Osteocyte (in vitro differentiated cells): ENCODE data around the gene DDI2. TPM values are rescaled to one million over a fixed set of nuclear protein-coding genes. Genes with fewer than 3 reads are reported as not detected.

ENCODE experiments used
- DNase-seq: peaks from one replicate; pipeline ENCODE4 v3.0.0; 2021; ENCODE audit warnings: mixed read lengths; ENCODE audit not compliant: unreplicated experiment; ENCODE audit errors: extremely low spot score
- H3K27ac Mint-ChIP-seq: one replicate; pipeline ENCODE4 v1.8.0; 2021; ENCODE audit warnings: mild to moderate bottlenecking, mixed read lengths; ENCODE audit not compliant: unreplicated experiment
- H3K27me3 Mint-ChIP-seq: one replicate; pipeline ENCODE4 v1.8.0; 2021; ENCODE audit warnings: mixed read lengths; ENCODE audit not compliant: unreplicated experiment
- H3K36me3 Mint-ChIP-seq: one replicate; pipeline ENCODE4 v1.8.0; 2021; ENCODE audit warnings: mixed read lengths; ENCODE audit not compliant: unreplicated experiment
- H3K4me1 Mint-ChIP-seq: one replicate; pipeline ENCODE4 v1.8.0; 2021; ENCODE audit warnings: mixed read lengths; ENCODE audit not compliant: unreplicated experiment
- H3K4me3 Mint-ChIP-seq: one replicate; pipeline ENCODE4 v1.8.0; 2021; ENCODE audit warnings: mild to moderate bottlenecking, moderate library complexity, mixed read lengths; ENCODE audit not compliant: unreplicated experiment
- H3K9me3 Mint-ChIP-seq: one replicate; pipeline ENCODE4 v1.8.0; 2021; ENCODE audit warnings: mixed read lengths; ENCODE audit not compliant: unreplicated experiment
- total RNA-seq: library from RNA; stranded (reverse); gene quantifications from 2 replicates; pipeline ENCODE4 v1.2.1, GENCODE V29; 2021
- TF ChIP-seq, protein P1 (sequence below): fragments of 200-600 bp; sonication (generic); IDR thresholded peaks from 2 replicates; pipeline ENCODE4 v1.5.0; 2021; ENCODE audit warnings: antibody characterized with exemption, mild to moderate bottlenecking, moderate library complexity

Gene DDI2
- total RNA-seq, 1 donor from 2014 or later: 23.4 TPM

DNA sequence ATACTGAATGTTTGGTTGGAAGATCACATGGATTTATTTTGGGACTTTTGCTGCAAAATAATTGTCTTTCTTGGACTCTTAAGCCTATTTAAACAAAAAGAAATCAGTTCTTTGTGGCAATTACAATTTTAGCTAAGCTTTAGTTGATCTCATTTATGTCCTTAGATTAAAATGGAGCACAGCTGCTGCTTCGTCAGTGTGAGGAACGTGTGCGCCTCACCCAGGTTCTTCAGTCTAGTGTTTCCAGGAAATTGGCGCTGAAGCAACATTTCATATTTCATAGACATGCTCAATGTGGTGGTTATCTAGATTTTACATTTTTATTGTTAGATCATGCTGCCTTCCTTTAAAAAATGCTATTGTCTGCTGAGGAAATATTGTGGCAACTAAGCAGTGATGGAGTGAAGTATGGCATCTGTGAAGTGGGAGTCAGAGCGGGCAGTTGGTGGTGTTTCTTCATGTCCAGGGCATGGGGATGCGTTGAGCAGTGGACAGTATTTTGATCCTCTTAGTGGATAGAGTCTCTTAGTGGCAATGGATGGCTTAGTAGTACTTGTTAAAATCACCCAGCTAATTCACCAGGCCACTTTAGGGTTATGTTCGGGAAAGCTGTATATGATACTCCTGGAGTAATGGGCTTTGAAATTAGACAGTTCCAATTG lies 5.6 kb downstream of the DDI2 start:
- peaks cover 17% of the 10 kb centered on the region for H3K36me3 Mint-ChIP-seq
- no peaks in the 10 kb centered on the region for H3K27me3 Mint-ChIP-seq
- DNase-seq: no peak
- H3K4me1 Mint-ChIP-seq: peaks cover 46% of the 10 kb centered on the region
- no peaks in the 10 kb centered on the region for H3K9me3 Mint-ChIP-seq
- no peak overlapping the region for H3K4me3 Mint-ChIP-seq
- TF ChIP-seq, protein P1, sequence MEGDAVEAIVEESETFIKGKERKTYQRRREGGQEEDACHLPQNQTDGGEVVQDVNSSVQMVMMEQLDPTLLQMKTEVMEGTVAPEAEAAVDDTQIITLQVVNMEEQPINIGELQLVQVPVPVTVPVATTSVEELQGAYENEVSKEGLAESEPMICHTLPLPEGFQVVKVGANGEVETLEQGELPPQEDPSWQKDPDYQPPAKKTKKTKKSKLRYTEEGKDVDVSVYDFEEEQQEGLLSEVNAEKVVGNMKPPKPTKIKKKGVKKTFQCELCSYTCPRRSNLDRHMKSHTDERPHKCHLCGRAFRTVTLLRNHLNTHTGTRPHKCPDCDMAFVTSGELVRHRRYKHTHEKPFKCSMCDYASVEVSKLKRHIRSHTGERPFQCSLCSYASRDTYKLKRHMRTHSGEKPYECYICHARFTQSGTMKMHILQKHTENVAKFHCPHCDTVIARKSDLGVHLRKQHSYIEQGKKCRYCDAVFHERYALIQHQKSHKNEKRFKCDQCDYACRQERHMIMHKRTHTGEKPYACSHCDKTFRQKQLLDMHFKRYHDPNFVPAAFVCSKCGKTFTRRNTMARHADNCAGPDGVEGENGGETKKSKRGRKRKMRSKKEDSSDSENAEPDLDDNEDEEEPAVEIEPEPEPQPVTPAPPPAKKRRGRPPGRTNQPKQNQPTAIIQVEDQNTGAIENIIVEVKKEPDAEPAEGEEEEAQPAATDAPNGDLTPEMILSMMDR: no peak
- peak overlapping the region; percentile 1 for H3K27ac Mint-ChIP-seq

DNA sequence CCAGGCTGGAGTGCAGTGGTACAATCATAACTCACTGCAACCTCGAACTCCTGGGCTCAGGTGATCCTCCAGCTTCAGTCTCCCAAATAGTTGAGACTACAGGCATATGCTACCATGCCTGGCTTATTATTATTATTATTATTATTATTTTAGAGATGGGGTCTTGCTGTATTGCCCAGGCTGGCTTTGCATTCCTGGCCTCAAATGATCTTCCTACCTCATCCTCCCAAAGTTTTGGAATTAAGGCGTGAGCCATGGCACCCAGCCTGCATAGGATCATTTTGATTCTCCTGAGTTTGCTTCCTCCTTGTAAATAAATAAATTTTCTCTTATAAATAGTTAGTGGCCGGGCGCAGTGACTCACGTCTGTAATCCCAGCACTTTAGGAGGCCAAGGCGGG lies 6.2 kb downstream of the DDI2 start:
- no peaks in the 10 kb centered on the region for H3K27me3 Mint-ChIP-seq
- TF ChIP-seq, protein P1: no peak
- no peaks in the 10 kb centered on the region for H3K9me3 Mint-ChIP-seq
- no peak overlapping the region for H3K4me3 Mint-ChIP-seq
- H3K27ac Mint-ChIP-seq: no peak overlapping the region
- H3K4me1 Mint-ChIP-seq: peaks cover 43% of the 10 kb centered on the region
- peaks cover 19% of the 10 kb centered on the region for H3K36me3 Mint-ChIP-seq
- DNase-seq: no peak

DNA sequence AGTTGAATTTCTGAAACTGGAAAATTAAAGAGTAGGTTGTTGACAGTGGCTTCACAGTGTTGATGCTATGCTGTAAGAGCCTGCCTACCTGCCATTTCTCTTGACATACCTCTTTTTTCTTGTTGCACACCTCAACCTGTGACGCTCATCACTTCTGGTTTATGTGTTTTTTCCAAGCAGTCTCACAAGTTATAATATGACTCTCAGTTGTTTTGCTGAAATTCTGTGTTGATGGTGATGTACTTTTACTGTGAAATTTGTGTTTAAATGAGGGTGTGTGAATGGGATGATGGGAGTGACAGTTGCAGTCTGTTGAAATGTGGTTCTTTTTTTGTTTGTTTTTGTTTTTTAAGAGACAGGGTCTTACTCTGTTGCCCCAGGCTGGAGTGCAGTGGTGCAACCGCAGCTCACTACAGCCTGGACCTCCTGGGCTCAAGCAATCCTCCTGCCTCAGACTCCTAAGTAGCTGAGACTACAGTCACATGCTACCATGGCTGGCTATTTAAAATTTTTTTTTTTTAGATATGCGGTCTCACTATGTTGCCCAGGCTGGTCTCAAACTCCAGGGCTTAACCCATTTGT lies 7.0 kb downstream of the DDI2 start:
- TF ChIP-seq, protein P1: no peak

DNA sequence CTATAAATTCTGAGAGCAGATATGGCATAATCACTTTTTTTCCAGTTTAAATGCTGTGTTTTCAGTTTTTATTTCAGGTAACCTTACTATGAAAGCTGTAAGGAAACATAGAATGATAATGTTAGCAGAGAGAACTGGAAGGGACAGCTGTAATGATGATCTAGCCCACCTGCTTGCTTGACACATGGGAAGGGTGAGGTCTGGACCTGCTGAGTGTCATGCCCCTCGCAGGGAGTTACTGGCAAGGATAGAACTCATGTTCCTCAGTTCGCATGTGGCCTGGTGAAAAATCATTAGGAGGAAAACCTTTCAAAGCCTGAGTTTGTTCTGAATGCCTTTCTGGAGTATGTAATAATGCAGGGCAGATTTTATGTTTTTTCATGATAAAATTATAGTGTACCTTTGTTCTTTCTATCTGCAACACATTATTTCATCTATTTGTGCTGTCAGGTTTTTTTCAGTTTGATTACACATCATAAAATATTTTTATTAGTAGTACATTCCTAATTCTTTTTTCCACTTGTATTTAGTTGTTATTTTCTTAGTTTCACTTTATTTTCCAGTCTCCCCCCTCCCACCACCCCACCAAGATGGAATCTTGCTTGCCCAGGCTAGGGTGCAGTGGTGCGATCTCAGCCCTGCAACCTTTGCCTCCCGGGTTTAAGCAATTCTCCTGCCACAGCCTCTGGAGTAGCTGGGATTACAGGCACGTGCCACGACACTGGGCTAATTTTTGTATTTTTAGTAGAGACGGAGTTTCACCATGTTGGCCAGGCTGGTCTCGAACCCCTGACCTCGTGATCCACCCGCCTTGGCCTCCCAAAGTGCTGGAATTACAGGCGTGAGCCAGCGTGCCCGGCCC lies 8.0 kb downstream of the DDI2 start:
- DNase-seq: no peak
- Mint-ChIP-seq H3K4me1 (peaks cover 30% of the 10 kb centered on the region), H3K4me3 (no peak overlapping the region), H3K27ac (peak overlapping the region; percentile 7), H3K27me3 (no peaks in the 10 kb centered on the region), H3K9me3 (no peaks in the 10 kb centered on the region), H3K36me3 (peaks cover 24% of the 10 kb centered on the region)
- TF ChIP-seq, protein P1: no peak

More for the DNA sequence above, 7.0 kb downstream of the DDI2 start:
- Mint-ChIP-seq H3K4me1 (peaks cover 35% of the 10 kb centered on the region), H3K4me3 (no peak overlapping the region), H3K27me3 (no peaks in the 10 kb centered on the region), H3K27ac (no peak overlapping the region), H3K36me3 (peaks cover 19% of the 10 kb centered on the region), H3K9me3 (no peaks in the 10 kb centered on the region)
- no peak for DNase-seq
